Measurements from ENCODE around the gene DOCK9. TPM values are rescaled to one million over a fixed set of nuclear protein-coding genes. Genes with fewer than 3 reads are reported as not detected.

Gene DOCK9
- polyA plus RNA-seq, 3 donors, result 0.01 TPM; not detected in 2

DNA sequence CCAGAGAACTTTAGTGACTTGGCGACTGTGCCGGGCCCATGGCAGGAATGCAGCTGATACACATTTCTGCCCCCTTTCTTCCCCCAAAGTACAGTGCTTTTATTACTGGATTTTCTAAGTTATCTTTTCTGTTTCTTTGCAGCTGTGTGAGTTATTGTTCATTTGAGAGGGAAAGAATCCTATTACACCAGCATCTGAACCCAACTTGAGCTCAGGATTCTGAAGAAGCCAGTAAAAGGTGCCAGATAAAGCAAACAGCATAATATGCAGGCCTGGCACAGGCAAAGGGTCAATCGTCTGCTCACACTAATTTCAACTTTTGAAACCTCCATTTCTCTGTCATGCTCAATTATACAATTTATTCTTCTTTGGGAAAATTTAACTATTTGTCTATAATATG lies 93.9 kb downstream of the DOCK9 start:
- H3K27me3 Mint-ChIP-seq (ENCODE audit: low read depth in 3 of 3), result peaks cover 2 to 15% (median 2%) of the 10 kb centered on the region in 3 donors
- WGBS (ENCODE audit: insufficient coverage), result no CpG with 5 or more reads among the region's 3 CpGs

DNA sequence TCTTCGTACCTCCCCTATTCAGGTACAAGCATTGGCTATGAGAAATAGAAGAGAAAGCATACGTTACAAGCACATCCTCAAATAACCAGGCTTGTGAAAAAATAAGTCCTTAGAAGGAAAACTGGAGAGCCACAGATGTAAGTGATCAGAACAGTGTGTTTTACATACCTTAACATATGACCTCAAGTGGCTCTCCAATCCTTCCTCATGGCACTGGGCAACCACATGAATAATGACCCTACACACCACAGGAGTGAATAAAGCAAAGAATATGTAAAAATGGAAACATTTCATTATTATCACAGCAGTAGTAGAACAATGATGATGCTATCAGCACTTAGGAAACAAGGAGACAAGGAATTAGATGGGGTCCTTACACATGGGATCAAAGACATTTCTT lies 96.5 kb downstream of the DOCK9 start:
- Histone ChIP-seq H3K9ac (ENCODE audit: insufficient read depth, low read length, poor library complexity, severe bottlenecking) (no peak overlapping the region), H3K79me2 (ENCODE audit: insufficient read depth, low read length) (no peaks in the 10 kb centered on the region), H3K4me3 (replicated peaks in 1 of 3; ENCODE audit: low read depth in 2 of 3, low read length in 3 of 3) (no peak overlapping the region), H3K4me1 (ENCODE audit: control insufficient read depth in 1 of 2, insufficient read depth in 2 of 2, low read length in 2 of 2) (no peaks in the 10 kb centered on the region), H3K27ac (ENCODE audit: low read depth in 1 of 2, low read length in 2 of 2) (no peak overlapping the region), H3K36me3 (replicated peaks in 1 of 2; ENCODE audit: control insufficient read depth in 1 of 2, insufficient read depth in 2 of 2, low read length in 2 of 2) (no peaks in the 10 kb centered on the region), H4K20me1 (ENCODE audit: insufficient read depth, low read length) (no peaks in the 10 kb centered on the region), H3K27me3 (ENCODE audit: control insufficient read depth in 2 of 2, insufficient read depth in 2 of 2, low read length in 2 of 2) (no peaks in the 10 kb centered on the region), H3K4me2 (replicated peaks; ENCODE audit: extremely low read depth, low read length, poor library complexity, severe bottlenecking) (no peak overlapping the region), H3K9me3 (replicated peaks in 1 of 2; ENCODE audit: control insufficient read depth in 1 of 2, insufficient read depth in 1 of 2, low read length in 2 of 2) (no peaks in the 10 kb centered on the region), H2AFZ (ENCODE audit: insufficient read depth, low read depth, low read length, poor library complexity, severe bottlenecking) (no peak overlapping the region)
- Mint-ChIP-seq H3K4me3 (no peak overlapping the region), H3K4me1 (no peaks in the 10 kb centered on the region), H3K27ac (no peak overlapping the region), H3K27me3 (ENCODE audit: low read depth in 3 of 3) (peaks cover 2 to 5% (median 4%) of the 10 kb centered on the region in 3 donors), H3K36me3 (no peaks in the 10 kb centered on the region), H3K9me3 (no peaks in the 10 kb centered on the region)
- WGBS (ENCODE audit: insufficient coverage), result no CpG with 5 or more reads among the region's 2 CpGs
- no peak for DNase-seq
- TF ChIP-seq, protein P1, sequence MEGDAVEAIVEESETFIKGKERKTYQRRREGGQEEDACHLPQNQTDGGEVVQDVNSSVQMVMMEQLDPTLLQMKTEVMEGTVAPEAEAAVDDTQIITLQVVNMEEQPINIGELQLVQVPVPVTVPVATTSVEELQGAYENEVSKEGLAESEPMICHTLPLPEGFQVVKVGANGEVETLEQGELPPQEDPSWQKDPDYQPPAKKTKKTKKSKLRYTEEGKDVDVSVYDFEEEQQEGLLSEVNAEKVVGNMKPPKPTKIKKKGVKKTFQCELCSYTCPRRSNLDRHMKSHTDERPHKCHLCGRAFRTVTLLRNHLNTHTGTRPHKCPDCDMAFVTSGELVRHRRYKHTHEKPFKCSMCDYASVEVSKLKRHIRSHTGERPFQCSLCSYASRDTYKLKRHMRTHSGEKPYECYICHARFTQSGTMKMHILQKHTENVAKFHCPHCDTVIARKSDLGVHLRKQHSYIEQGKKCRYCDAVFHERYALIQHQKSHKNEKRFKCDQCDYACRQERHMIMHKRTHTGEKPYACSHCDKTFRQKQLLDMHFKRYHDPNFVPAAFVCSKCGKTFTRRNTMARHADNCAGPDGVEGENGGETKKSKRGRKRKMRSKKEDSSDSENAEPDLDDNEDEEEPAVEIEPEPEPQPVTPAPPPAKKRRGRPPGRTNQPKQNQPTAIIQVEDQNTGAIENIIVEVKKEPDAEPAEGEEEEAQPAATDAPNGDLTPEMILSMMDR (IDR thresholded peaks at IDR 0.05), result no peak
- intact Hi-C loops (cut with micrococcal nuclease), result no loop called here

More for the DNA sequence above, 93.9 kb downstream of the DOCK9 start:
- Mint-ChIP-seq H3K27ac (no peak overlapping the region), H3K4me3 (no peak overlapping the region), H3K36me3 (no peaks in the 10 kb centered on the region), H3K4me1 (no peaks in the 10 kb centered on the region), H3K9me3 (no peaks in the 10 kb centered on the region)
- Histone ChIP-seq H3K36me3 (replicated peaks in 1 of 2; ENCODE audit: control insufficient read depth in 1 of 2, insufficient read depth in 2 of 2, low read length in 2 of 2) (no peaks in the 10 kb centered on the region), H2AFZ (ENCODE audit: insufficient read depth, low read depth, low read length, poor library complexity, severe bottlenecking) (no peak overlapping the region), H3K9ac (ENCODE audit: insufficient read depth, low read length, poor library complexity, severe bottlenecking) (no peak overlapping the region), H3K4me3 (replicated peaks in 1 of 3; ENCODE audit: low read depth in 2 of 3, low read length in 3 of 3) (no peak overlapping the region), H3K9me3 (replicated peaks in 1 of 2; ENCODE audit: control insufficient read depth in 1 of 2, insufficient read depth in 1 of 2, low read length in 2 of 2) (no peaks in the 10 kb centered on the region), H3K79me2 (ENCODE audit: insufficient read depth, low read length) (no peaks in the 10 kb centered on the region), H3K27ac (ENCODE audit: low read depth in 1 of 2, low read length in 2 of 2) (no peak overlapping the region), H3K4me1 (ENCODE audit: control insufficient read depth in 1 of 2, insufficient read depth in 2 of 2, low read length in 2 of 2) (no peaks in the 10 kb centered on the region), H4K20me1 (ENCODE audit: insufficient read depth, low read length) (no peaks in the 10 kb centered on the region), H3K27me3 (ENCODE audit: control insufficient read depth in 2 of 2, insufficient read depth in 2 of 2, low read length in 2 of 2) (no peaks in the 10 kb centered on the region), H3K4me2 (replicated peaks; ENCODE audit: extremely low read depth, low read length, poor library complexity, severe bottlenecking) (no peak overlapping the region)
- intact Hi-C loops (cut with micrococcal nuclease), result no loop called here
- no peak for DNase-seq
- TF ChIP-seq, protein P1 (IDR thresholded peaks at IDR 0.05), result no peak

Measured in CD14-positive monocyte (primary cell).